CD4-positive, alpha-beta T cell treated with Interleukin-4 for 4 hours (primary cell): ENCODE measurements around the gene STAT3.
A peak's percentile ranks its signal among the peaks of the same experiment; 100 is the strongest.
"Not testable (repeated sequence)": the region's sequence is repeated elsewhere in the genome, so short reads cannot be mapped to it uniquely, and the experiment has no call there.

Experiments used
- DNase-seq: peaks from one replicate; pipeline ENCODE4 v3.0.0-alpha.2; 2020

The STAT3 gene

DNA sequence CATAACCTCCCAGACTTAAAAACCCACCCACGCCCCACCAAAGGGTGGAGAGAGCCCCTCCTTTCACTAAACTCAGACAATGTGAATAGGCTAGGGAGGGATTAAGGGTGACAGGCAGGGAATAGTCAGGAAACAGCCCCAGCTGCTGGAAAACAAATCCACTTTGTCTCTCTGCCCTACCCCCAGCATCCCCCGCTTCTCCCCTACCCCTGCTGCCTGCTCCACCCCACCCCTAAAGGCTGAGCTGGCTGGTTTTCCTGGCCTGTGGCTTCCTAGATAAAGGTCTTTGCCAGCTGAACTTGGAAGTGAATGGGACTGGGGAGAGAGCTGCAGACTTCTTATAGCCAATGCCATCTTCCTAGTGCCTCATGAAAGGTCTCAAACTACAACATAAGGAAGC is 19.8 kb upstream of the STAT3 start:
- DNase-seq = no peak

DNA sequence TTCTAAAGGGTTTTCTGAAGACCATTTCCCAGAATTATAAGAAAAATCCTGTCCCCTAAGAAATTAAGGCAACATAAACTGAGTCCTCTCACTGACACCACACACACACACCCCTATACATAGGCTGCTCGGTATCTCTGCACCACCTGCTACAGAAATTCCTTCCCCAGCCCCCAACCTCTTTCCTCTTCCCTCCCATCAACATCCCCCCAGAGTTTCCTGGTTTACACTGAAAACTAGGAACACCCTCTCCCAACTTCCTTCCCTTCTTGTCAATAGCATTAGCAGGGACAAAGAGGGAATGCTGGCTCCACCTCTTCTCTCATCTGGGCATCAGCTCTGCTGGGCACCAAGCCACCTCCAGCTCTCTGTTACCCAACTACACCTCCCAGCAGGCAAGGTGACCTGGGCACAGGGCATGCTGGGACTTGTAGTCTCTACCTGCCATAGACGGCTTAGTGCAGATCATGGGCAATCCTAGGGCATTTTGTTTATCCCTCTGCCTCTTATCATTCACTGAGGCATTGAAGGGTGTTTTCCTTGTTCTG is 19.1 kb upstream of the STAT3 start:
- DNase-seq = peak; percentile 64

DNA sequence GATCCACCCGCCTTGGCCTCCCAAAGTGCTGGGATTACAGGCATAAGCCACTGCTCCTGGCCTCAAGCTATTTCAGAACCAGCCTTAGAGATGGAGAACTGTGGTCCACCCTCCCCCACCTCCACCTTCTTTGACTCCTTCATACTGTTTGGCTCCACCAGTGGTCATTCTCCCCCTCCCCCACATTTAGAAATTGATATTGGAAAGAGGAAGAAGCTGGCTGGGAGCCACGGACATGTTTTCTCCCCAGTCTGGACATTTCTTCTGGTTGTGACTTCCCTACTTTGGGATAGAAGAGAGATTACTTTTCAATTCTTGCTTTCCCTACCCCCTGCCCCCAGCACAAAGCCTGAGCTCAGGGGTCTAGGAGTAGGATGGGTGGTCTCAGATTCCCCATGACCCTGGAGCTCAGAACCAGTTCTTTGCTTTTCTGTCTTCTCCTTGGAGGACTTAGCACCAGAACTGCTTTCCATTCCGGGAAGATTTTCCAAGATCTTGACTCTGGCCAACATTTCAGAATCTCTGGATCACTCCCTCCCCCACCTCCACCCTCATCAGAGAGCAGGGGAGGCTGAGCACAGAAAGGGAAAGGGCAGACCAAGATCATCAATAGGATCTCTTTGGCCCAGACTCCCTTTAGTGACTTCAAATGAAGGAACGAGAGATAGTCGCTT is 18.5 kb upstream of the STAT3 start:
- DNase-seq = no peak

DNA sequence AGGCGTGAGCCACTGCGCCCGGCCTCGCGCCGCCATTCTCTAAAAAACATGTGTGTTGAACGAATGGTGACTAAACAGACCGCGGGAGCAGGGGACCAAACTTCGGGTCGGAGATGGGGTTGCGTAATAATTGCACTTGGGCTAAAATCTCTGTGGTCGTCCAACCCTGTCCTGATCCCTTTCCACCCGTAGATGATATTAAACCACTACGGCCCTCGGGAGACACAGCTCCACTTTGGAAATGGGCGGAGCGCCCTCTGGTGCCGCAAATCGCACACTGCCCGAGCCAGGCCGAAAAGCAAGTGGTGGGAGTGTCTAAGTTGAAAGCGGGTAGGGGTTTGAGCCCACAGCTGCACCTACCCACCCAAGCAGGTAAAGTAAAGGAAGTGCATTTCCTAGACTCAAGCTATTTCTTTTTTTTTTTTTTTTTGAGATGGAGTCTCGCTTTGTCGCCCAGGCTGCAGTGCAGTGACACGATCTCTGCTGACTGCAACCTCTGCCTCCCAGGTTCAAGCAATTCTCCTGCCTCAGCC is 17.8 kb upstream of the STAT3 start:
- peak; percentile 80 for DNase-seq

DNA sequence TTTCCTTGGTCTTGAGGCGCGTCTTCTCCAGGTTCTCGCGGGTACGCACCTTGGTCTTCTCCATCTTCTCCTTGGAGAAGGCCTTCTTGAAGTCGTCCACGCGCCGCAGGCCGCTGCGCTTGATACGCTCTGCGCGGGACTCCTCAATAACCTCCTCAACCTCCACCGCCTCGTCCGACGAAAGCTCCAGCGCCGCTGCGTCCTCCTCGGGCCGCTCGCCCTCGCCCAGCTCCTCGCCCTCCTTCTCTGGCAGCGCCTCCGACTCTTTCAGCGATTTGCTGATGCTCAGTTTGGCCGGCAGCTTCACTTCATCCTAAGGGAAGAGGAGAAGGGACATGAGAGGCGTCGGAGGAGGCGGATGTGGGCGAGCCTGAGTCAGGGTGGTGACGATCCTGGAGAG is 16.8 kb upstream of the STAT3 start:
- no peak for DNase-seq

DNA sequence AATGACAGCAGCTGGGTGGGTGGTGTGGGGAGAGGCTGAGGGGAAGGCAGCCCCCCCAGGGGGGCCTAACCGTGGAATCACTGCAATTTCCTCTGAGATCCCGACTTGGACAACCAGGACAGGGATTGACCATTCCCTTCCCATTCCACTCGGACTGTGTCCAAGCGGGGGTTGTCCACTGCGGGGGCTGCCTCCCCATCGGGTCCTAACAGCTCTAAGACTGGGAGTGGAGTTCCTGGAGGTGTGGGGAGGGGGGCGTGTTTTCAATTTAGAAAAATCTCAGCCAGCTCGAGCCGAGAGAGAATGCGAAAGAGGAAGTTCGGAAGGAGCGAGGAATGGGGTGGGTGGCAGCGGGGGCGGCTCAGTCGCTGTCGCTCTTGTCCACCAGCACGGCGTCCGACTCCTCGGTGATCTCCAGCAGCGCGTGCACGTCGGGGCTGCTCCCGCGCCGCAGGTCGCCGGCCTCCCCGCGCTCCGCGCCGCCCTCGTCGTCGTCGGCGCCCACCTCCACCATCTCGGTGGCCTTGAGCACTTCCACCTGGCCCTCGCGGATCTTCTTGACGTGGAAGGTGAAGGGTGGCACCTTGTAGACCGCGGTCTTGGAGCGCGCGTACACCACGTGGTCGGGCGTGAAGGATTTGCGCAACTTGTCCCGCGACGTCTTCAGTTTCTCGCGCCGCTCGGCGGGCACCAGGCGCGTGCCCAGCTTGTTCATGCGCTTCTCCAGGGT is 16.2 kb upstream of the STAT3 start:
- DNase-seq = no peak

DNA sequence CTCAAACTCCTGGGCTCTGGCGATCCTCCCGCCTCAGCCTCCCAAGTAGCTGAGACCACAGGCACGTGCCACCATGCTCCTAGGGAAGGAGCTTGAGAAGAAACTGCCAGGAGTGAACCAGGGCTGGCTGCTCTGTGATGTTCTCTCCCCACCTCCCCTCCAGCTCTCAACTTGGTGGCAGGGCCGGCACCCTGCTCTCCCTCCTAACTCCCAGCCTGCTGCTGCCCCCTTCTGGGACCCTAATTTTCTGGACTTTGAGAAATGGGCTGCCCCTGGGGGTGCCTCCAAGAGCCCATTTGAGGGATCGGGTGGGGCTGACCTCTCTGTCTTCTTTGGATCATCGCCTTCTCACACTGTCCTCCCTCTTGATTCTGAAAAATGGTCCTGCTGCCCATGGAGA is 14.9 kb upstream of the STAT3 start:
- DNase-seq = peak; percentile 33

DNA sequence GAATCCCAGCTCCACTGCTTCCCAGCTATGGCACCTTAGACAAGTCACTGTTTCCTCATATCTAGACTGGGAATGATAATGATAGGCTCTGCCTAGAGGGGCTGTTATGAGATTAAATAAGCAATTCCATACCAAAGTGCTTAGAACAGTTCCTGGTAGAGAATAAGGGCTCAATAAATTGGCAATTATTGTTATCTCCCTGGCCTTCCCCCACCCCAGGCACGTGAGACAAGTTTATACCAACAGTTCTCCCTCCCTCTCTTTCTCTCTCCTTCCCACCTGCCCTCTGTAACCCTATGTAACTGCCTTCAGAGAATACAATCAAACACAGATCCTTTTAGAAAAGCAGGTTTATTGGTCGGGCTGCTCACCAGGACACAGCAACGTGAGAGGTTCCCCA is 13.9 kb upstream of the STAT3 start:
- no peak for DNase-seq

DNA sequence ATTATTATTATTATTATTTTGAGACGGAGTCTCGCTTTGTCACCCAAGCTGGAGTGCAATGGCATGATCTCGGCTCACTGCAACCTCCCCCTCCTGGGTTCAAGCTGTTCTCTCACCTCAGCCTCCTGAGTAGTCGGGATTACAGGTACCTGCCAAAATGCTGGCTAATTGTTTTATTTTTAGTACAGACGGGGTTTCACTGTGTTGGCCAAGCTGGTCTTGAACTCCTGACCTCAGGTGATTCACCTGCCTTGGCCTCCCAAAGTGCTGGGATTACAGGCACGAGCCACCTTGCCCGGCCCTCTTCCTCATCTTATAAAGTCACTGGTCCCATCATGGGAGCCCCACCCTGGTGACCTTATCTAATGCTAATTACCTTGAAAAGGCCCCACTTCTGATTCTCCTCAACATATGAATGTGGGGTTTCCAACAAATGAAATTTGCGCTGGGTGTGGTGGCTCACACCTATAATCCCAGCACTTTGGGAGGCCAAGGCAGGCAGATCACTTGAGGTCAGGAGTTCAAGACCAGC is 12.7 kb upstream of the STAT3 start:
- DNase-seq = not testable (repeated sequence)

DNA sequence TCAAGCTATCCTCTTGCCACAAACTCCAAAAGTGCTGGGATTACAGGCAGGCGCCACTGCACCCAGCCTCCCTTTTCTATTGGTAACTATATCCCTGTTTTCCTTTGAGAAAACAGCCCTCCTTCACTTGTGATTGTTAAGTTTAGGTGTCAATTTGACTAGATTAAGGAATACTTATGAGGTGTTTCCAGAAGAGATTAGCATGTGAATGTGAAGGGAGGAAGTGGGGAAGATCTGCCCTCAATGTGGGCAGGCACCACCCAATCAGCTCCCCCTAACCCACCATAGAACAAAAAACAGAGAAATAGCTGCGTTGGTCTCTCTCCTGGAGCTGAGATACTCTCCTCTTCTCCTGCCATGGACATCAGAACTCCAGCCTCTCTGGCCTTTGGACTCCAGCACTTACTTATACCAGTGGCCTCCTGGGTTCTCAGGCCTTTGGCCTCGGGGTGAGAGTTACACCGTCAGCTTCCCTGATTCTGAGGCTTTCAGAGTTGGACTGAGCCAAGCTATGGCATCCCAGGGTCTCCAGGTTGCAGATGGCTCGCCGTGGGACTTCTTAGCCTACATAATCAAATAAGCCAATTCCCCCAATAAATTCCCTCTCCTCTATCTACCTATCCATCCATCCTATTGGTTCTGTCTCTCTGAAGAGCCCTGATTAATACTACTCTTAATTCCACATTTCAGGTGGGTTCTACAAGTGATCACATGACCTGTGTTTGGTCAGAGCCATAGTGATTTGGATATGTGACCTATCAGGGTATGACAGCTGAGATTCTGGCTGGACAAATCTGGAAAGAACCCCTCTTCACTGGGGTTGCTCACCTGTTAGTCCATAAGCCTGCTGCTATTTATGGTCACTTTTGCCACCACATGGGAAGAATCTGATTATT is 12.0 kb upstream of the STAT3 start:
- DNase-seq = no peak

DNA sequence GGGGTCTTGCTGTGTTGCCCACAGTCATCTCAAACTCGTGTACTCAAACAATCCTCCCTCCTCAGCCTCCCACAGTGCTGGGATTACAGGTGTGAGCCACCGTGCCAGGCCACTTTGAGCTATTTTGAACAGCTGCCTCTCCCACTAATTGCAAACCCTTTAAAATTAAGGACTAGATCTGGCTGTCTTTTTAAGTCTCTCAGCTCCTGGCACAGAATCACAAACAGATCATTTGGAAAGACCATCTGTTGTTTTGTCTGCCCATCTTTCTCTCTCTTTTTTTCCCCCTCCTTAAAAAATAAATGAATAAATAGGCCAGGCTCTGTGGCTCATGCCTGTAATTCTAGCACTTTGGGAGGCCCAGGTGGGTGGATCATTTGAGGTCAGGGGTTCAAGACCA is 10.9 kb upstream of the STAT3 start:
- DNase-seq = no peak

DNA sequence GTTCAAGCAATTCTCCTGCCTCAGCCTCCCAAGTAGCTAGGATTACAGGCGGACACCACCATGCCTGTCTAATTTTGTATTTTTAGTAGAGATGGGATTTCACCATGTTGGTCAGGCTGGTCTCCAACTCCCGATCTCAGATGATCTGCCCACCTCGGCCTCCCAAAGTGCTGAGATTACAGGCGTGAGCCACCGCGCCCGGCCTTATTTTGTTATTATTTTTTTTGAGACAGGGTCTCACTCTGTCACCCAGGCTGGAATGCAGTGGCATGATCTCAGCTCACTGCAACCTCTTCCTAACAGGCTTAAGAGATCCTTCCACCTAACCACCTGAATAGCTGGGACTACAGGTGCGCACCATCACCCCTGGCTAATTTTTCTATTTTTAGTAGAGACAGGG is 7.4 kb upstream of the STAT3 start:
- not testable (repeated sequence) for DNase-seq

DNA sequence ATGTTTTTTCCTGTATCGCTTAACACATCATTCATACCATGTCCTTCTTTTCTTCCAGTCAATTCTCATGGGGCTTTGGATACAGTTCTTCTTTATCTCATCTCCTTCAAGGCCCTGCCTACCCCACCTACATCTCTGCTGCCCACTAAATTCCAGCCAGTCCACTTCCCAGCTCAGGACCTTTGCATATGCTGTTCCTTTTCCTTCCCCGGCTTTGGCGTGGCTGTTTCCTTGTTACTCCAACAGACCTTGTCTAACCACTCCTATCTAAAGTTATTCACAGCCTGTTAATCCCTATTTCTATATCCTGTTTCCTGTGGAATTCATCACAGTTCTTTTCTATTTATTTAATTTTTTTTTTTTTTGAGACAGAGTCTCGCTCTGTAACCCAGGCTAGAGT is 6.6 kb upstream of the STAT3 start:
- DNase-seq = no peak

DNA sequence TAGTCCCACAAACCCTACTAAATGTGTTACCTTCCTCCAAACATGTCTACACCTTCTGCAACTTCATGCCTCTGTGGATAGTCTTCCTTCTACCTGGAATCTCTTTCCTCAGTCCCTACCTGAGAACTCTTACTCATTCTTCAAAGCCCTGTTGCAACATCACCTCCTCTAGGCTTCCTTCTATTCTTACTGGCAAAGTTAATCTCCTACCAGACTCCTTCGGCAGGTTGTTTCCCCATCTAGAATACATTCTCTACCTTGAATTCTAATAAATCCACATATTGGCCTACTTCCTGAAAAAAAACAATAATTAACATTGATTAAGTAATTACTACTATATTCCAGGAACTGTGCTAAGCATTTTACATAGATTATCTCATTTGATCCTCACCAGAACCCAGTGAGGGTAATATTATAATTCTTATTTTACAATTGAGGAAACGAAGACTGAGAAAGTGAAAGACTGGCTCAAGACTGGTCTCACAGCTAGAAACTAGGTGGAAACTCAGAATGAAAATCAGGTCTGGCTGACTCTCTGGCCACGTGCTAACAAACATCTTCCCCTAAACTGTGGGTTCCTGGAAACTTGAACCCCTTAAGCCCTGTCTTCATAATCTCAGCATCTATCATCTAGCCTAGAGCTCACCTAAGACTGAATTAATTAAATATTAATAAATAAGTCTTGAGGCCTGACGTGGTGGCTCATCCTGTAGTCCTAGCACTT is 4.6 kb upstream of the STAT3 start:
- DNase-seq = no peak

DNA sequence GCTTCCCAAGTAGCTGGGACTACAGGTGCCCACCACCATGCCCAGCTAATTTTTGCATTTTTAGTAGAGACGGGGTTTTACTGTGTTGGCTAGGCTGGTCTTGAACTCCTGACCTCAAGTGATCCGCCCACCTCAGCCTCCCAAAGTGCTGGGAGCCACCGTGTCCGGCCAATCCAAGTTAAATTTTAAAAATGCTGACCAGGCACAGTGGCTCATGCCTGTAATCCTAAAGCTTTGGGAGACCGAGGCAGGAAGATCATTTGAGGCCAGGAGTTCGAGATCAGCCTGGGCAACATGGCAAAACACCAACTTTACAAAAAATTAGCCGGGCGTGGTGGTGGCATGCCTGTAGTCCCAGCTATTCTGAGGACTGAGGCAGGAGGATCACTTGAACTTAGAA is 3.2 kb upstream of the STAT3 start:
- DNase-seq = not testable (repeated sequence)

DNA sequence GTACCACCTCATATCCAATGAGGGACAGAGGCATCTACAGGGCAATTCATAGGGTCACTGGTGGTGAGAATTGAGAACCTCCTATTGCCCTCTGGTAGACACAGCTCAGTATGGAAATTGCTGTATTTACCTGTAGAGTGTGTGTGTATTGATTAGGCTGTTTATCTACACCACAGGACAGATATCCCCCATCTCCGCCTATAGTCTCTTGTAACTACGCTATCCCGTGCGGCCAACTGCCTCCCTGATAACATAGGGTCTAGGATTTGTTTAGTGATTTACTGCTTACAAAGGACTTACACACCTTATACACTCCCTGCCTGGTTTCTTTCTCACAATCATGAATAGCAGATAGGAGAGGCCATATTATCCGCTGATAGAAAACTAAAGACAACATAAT is 1.7 kb upstream of the STAT3 start:
- no peak for DNase-seq

DNA sequence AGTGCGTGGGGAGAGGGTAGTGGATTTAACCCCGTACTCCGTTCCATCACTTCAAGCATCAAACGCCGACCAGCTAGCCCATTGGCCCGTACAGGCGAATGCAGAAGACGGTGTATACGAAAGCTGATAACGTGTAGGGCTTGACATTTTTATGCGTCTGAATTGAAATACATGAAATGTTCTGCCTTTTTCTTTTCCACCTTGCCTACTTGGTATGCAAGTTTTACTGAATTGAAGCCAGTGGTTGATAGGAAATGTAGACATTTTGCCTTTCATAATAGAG is 834 bp upstream of the STAT3 start:
- no peak for DNase-seq

DNA sequence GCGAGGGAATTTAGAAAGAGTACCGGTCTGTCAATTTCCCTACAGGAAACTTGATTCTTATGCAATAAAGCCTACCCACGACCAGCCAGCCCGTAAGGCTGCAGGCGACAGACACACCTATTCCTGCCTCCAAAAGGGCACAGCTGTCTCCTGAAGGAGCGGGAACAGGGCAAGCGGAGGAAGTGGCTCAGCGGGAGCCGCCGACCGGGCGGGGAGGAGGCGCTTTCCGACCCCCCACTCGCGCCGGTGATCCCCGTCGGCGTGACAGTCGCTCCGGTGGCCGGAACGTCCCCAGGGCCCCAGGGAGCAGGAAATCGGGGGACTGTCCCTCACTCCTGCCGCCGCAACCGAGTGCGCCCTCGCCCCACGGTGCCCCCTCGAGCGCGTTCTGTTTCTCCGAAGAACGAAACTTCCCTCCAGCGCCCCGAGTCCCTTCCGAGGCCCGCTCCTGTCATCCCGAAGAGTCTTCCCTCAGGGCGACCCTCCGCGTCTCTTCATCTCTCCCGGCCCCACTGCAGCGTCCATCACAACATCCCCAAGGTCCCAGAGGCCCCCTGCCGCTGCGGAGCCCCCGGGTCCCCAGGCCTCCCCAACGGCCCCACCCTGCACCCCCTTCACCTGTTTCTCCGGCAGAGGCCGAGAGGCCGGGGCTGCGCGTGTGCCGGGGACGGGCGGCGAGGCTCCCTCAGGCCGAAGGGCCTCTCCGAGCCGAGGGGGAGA is 421 bp downstream of the STAT3 start:
- no peak for DNase-seq

DNA sequence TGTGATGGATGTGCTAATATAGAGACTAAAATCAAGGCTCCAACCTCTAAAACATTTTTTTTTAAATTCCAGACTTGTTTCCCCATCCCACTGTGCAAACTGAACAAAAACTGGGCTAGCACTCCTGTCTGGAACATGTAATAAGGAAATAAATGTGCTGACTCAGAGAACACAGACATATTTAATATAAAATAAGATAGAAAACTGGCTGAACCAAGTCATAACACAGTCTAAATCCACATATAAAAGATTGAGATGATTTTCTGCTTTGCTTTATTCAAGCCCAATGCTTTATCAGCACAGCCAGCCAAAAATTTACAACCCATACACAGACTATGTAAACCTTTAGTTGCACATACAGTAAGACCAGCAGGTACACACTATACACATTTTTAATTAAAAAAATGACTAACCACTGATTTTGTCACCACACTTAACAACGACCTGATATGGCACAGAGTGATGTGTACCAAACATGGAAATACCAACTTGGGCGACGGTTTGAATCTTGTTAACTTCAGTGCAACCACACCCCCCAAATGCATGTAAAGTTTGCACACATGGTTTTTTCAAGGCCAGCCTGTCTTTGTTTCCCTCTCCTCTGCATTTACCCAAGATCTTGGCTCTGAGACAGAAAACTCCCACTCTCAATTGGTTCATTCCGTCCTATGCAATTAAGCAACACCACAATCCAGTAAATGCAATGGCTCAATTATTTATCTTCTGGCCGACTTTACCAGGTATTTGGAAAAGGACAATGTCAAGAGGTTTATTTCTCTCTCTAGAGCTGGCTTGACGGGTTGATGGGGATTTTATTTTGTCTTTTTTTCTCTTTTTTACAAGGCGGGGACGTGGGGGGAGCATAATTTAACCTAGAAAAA is 1.2 kb downstream of the STAT3 start:
- peak; percentile 53 for DNase-seq

DNA sequence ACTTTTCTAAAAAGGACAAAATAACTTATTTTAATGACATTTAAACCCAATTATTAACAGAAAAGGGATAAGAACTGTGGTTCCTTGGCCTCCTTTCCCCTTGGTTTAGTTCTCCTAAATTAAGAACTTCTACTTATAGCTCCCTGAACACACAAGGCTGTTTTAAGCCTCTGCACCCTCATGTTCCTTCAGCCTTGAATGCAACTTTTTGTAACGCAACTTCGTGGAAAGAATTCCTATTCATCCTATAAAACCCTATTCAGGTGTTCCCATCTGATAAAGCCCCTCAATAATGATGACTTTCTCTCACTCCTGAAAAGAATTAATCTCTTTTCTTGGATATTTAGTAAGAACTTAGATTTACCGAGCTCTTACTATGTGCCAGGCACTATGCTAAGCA is 6.3 kb downstream of the STAT3 start:
- DNase-seq = no peak

DNA sequence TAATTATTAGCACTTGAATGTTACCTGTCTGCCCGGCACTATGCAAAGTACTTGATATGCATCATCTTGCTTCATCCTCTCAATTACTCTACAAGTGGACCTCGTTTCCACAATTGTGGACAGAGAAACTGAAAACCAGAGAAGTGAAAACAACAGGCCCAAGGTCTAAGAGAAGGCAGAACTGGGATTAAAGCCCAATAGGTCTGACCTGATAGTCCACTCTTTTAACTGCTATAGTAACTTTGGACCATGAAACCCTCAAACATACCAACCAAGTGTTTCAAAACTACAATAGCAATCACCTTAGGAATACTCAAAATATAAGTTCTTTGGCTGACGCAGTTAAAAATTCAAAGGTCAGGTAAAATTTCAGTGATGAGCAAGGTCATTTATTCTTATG is 7.3 kb downstream of the STAT3 start:
- no peak for DNase-seq
